Keratinocyte (primary cell): ENCODE data around the gene TACC3.

Experiments used
- EZH2 ChIP-seq: IDR thresholded peaks from one replicate; pipeline ENCODE4 v1.6.1; 2012; ENCODE audit warnings: inconsistent platforms, mild to moderate bottlenecking, low read length, moderate library complexity
- TF ChIP-seq, protein P1 (sequence below), 3 experiments: IDR thresholded peaks in 1 of 3; conservative IDR thresholded peaks in 1 of 3; optimal IDR thresholded peaks in 1 of 3; 2 replicates in 2 of 3; 3 replicates in 1 of 3; pipeline versions ENCODE3 to v1.5.1; 2011; ENCODE audit warnings: low read length in 3 of 3, mild to moderate bottlenecking in 3 of 3, moderate library complexity in 2 of 3, control low read depth in 1 of 3, inconsistent platforms in 1 of 3; ENCODE audit not compliant: insufficient read depth in 2 of 3; ENCODE audit errors: extremely low read depth in 1 of 3

GRCh38 chr4:1753697-1754311 is 32.5 kb downstream of the TACC3 start:
- TF ChIP-seq, protein P1, sequence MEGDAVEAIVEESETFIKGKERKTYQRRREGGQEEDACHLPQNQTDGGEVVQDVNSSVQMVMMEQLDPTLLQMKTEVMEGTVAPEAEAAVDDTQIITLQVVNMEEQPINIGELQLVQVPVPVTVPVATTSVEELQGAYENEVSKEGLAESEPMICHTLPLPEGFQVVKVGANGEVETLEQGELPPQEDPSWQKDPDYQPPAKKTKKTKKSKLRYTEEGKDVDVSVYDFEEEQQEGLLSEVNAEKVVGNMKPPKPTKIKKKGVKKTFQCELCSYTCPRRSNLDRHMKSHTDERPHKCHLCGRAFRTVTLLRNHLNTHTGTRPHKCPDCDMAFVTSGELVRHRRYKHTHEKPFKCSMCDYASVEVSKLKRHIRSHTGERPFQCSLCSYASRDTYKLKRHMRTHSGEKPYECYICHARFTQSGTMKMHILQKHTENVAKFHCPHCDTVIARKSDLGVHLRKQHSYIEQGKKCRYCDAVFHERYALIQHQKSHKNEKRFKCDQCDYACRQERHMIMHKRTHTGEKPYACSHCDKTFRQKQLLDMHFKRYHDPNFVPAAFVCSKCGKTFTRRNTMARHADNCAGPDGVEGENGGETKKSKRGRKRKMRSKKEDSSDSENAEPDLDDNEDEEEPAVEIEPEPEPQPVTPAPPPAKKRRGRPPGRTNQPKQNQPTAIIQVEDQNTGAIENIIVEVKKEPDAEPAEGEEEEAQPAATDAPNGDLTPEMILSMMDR (optimal IDR thresholded peaks at IDR 0.05 in 1 of 3, IDR thresholded peaks at IDR 0.05 in 1 of 3, conservative IDR thresholded peaks at IDR 0.05 in 1 of 3; ENCODE audit: extremely low read depth in 1 of 3, insufficient read depth in 2 of 3, low read length in 3 of 3), result no peak
- TF ChIP-seq EZH2, result no peak
